Keratinocyte (primary cell): Measurements from ENCODE around the gene CFAP46. TPM values are rescaled to one million over a fixed set of nuclear protein-coding genes. Genes with fewer than 3 reads are reported as not detected.

Experiments used
- DNase-seq: peaks from one replicate; pipeline ENCODE4 v3.0.0-alpha.2; 2011; ENCODE audit warnings: low read depth, missing footprints, low spot score
- FAIRE-seq: peaks from 2 replicates; lab custom pipeline; 2011; peaks lifted over from hg19 to GRCh38; lab: Jason Lieb, UNC
- H2AFZ ChIP-seq: 2 replicates; pipeline ENCODE4 v1.6.0; 2012; ENCODE audit warnings: low read length, control low read depth, inconsistent platforms; ENCODE audit not compliant: control insufficient read depth
- H3K27ac ChIP-seq: 2 replicates; pipeline ENCODE4 v1.5.1; 2011; ENCODE audit warnings: low read length; ENCODE audit not compliant: control insufficient read depth, insufficient read depth
- H3K27me3 ChIP-seq: 3 replicates; pipeline ENCODE4 v1.6.0; 2011; ENCODE audit warnings: low read length; ENCODE audit not compliant: control insufficient read depth, insufficient read depth; ENCODE audit errors: extremely low read depth
- H3K36me3 ChIP-seq, 2 experiments: 2 replicates in 1 of 2; 3 replicates in 1 of 2; pipeline ENCODE4 v1.5.1; 2011; ENCODE audit warnings: low read length in 2 of 2, mild to moderate bottlenecking in 1 of 2; ENCODE audit not compliant: control insufficient read depth in 2 of 2, insufficient read depth in 2 of 2; ENCODE audit errors: extremely low read depth in 1 of 2
- H3K4me1 ChIP-seq: 3 replicates; pipeline ENCODE4 v1.5.1; 2011; ENCODE audit warnings: low read length; ENCODE audit not compliant: control insufficient read depth, insufficient read depth; ENCODE audit errors: extremely low read depth
- H3K4me2 ChIP-seq: 3 replicates; pipeline ENCODE4 v1.6.0; 2011; ENCODE audit warnings: low read depth, low read length; ENCODE audit not compliant: control insufficient read depth, insufficient read depth; ENCODE audit errors: extremely low read depth
- H3K4me3 ChIP-seq, 3 experiments: fragments of 200-600 bp in 1 of 3; sonication (generic) in 1 of 3; 2 replicates in 2 of 3; 3 replicates in 1 of 3; pipeline ENCODE4 v1.5.1; 2011 to 2016; ENCODE audit warnings: low read length in 3 of 3, mild to moderate bottlenecking in 3 of 3, control low read depth in 2 of 3, inconsistent platforms in 1 of 3, low read depth in 1 of 3, mixed read lengths in 1 of 3, mixed run types in 1 of 3, moderate library complexity in 1 of 3; ENCODE audit not compliant: control insufficient read depth in 2 of 3, insufficient read depth in 2 of 3; ENCODE audit errors: extremely low read depth in 1 of 3
- H3K79me2 ChIP-seq: 2 replicates; pipeline ENCODE4 v1.6.0; 2012; ENCODE audit warnings: low read length; ENCODE audit not compliant: control insufficient read depth, insufficient read depth
- H3K9ac ChIP-seq: 3 replicates; pipeline ENCODE4 v1.6.0; 2011; ENCODE audit warnings: low read length; ENCODE audit not compliant: control insufficient read depth, insufficient read depth; ENCODE audit errors: extremely low read depth
- H3K9me1 ChIP-seq: 3 replicates; pipeline ENCODE4 v1.6.0; 2011; ENCODE audit warnings: low read length; ENCODE audit not compliant: control insufficient read depth, insufficient read depth; ENCODE audit errors: extremely low read depth
- H3K9me3 ChIP-seq: 2 replicates; pipeline ENCODE4 v1.5.1; 2012; ENCODE audit warnings: low read depth, low read length; ENCODE audit not compliant: control insufficient read depth
- H4K20me1 ChIP-seq: 3 replicates; pipeline ENCODE4 v1.6.0; 2011; ENCODE audit warnings: low read length; ENCODE audit not compliant: control insufficient read depth, insufficient read depth; ENCODE audit errors: extremely low read depth
- CTCF ChIP-seq, 3 experiments: IDR thresholded peaks in 1 of 3; conservative IDR thresholded peaks in 1 of 3; optimal IDR thresholded peaks in 1 of 3; 2 replicates in 2 of 3; 3 replicates in 1 of 3; pipeline versions ENCODE3 to v1.5.1; 2011; ENCODE audit warnings: low read length in 3 of 3, mild to moderate bottlenecking in 3 of 3, moderate library complexity in 2 of 3, control low read depth in 1 of 3, inconsistent platforms in 1 of 3; ENCODE audit not compliant: insufficient read depth in 2 of 3; ENCODE audit errors: extremely low read depth in 1 of 3
- EZH2 ChIP-seq: IDR thresholded peaks from one replicate; pipeline ENCODE4 v1.6.1; 2012; ENCODE audit warnings: inconsistent platforms, mild to moderate bottlenecking, low read length, moderate library complexity
- dilution Hi-C: fragments of 300-500 bp; cut with MboI; formaldehyde crosslinking; loops from one replicate; pipeline ENCODE4 v1.7.0; 2020; ENCODE audit warnings: low sequenced_read_pairs; ENCODE audit not compliant: extremely low pct_ligation_motif_present
- polyA plus RNA-seq, 5 experiments: library from polyadenylated mRNA; depleted of rRNA in 3 of 5; stranded (reverse) in 3 of 5; stranded (forward) in 1 of 5; unstranded in 1 of 5; fragments of >200 nt; gene quantifications; 1 replicate in 1 of 5; 2 replicates in 3 of 5; 3 replicates in 1 of 5; pipeline versions ENCODE4 v1.2.1 to v1.2.3, GENCODE V29; 2011 to 2012; ENCODE audit warnings: missing spikeins in 2 of 5, low read depth in 1 of 5, low replicate concordance in 1 of 5

CFAP46 gene
- polyA plus RNA-seq, 1 donor (not counting 4 experiments of a cell fraction or from before 2014, with no cell fraction given) = 1.00 TPM

- Histone ChIP-seq H3K4me2 (no peak overlapping the region), H4K20me1 (no peaks in the 10 kb centered on the region), H3K9ac (no peak overlapping the region), H2AFZ (no peak overlapping the region), H3K36me3 (no peaks in the 10 kb centered on the region), H3K79me2 (no peaks in the 10 kb centered on the region), H3K27ac (no peak overlapping the region), H3K9me1 (no peaks in the 10 kb centered on the region), H3K27me3 (peaks cover 8% of the 10 kb centered on the region), H3K9me3 (no peaks in the 10 kb centered on the region), H3K4me1 (no peaks in the 10 kb centered on the region), H3K4me3 (no peak overlapping the region)
- TF ChIP-seq CTCF (optimal IDR thresholded peaks at IDR 0.05 in 1 of 3, IDR thresholded peaks at IDR 0.05 in 1 of 3, conservative IDR thresholded peaks at IDR 0.05 in 1 of 3; ENCODE audit: extremely low read depth in 1 of 3, insufficient read depth in 2 of 3, low read length in 3 of 3) (no peak), EZH2 (no peak)
- FAIRE-seq (no peak), DNase-seq (no peak)
- dilution Hi-C loops = no loop called here
Observed at GRCh38 chr10:132946806-132947546, 4.6 kb upstream of the CFAP46 start.

- no peaks in the 10 kb centered on the region for H4K20me1 ChIP-seq
- DNase-seq = no peak
- no peaks in the 10 kb centered on the region for H3K79me2 ChIP-seq
- H2AFZ ChIP-seq = no peak overlapping the region
- dilution Hi-C loops = no loop called here
- no peaks in the 10 kb centered on the region for H3K36me3 ChIP-seq
- no peak overlapping the region for H3K9ac ChIP-seq
- peaks cover 3% of the 10 kb centered on the region for H3K27me3 ChIP-seq
- no peak for TF ChIP-seq CTCF (optimal IDR thresholded peaks at IDR 0.05 in 1 of 3, IDR thresholded peaks at IDR 0.05 in 1 of 3, conservative IDR thresholded peaks at IDR 0.05 in 1 of 3; ENCODE audit: extremely low read depth in 1 of 3, insufficient read depth in 2 of 3, low read length in 3 of 3)
- no peak for TF ChIP-seq EZH2
- H3K4me1 ChIP-seq = no peaks in the 10 kb centered on the region
- no peak for FAIRE-seq
- no peaks in the 10 kb centered on the region for H3K9me3 ChIP-seq
- H3K9me1 ChIP-seq = no peaks in the 10 kb centered on the region
- no peak overlapping the region for H3K27ac ChIP-seq
- H3K4me2 ChIP-seq = no peak overlapping the region
- no peak overlapping the region for H3K4me3 ChIP-seq
Observed at GRCh38 chr10:132946311-132946710, 3.9 kb upstream of the CFAP46 start.
